Measurements from ENCODE around the gene CIAO3.
"Not testable (repeated sequence)": the region's sequence is repeated elsewhere in the genome, so short reads cannot be mapped to it uniquely, and the experiment has no call there.

Gene CIAO3

DNA sequence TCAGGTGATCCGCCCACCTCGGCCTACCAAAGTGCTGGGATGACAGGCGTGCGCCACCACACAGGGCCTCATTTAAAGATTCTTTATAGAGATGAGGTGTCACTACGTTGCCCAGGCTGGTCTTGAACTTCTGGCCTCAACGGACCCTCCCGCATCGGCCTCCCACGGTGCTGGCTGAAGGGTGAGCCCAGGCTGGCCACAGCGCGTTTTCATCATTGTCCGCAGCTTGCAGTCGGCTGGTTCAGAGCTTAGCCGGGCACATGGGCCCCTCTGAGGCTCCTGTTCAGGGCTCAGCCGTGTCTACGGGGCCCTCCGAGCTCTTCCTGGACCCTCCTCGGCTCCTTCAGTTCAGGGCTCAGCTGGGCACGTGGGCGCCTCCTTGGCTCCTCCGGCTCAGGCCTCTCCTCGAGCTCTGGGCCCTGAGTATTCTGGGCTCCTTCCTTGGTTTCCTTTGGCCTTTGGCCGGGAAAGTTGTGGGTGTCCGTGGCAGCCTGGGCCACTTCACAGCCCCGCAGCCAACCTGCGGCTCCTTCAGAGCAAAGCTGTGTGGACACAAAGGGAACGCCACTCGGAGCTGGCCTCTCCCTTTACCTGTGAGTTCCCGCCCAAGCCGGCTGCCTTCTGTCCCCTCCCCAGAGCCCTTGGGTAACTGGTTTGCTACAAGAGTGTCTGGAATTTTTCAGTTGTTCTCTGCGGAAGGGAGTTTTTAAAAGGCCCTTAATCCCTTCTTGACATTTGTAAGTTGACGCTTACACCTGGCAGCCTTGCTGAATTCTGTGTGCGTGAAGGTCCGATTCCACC is 18.5 kb upstream of the CIAO3 start:
- peak; percentile 63 for DNase-seq

DNA sequence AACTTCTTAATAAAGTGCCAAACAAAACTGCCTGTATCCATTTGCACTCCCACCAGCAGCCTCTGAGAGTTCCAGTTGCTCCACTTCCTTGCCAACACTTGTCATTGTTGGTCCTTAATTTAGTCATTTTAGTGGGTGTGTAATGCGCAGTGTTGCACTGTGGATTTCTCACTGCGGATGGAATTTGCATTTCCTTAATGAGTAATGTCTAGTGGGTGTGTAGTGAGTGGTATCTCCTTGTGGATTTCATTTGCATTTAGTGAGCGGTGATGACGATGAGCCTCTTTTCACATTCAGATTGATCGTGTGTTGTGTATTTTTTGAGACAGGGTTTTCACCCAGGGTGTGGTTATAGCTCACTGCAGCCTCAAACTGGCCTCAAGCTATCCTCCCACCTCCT is 15.6 kb upstream of the CIAO3 start:
- DNase-seq: no peak

DNA sequence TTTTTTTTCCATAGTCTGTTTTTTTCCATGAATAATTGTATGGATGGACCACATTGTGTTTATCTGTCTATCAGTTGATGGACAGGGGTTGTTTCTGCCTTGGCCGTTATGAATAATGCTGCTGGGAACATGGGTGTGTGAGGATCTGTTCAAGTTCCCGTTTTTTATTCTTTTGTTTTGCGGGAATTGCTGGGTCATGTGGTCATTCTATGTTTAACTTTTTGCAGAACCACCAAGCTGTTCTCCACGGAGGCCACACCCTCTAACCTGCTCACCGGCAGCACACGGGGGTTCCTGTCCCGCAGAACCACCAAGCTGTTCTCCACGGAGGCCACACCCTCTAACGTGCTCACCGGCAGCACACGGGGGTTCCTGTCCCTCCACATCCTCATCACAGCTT is 13.9 kb upstream of the CIAO3 start:
- DNase-seq: no peak

DNA sequence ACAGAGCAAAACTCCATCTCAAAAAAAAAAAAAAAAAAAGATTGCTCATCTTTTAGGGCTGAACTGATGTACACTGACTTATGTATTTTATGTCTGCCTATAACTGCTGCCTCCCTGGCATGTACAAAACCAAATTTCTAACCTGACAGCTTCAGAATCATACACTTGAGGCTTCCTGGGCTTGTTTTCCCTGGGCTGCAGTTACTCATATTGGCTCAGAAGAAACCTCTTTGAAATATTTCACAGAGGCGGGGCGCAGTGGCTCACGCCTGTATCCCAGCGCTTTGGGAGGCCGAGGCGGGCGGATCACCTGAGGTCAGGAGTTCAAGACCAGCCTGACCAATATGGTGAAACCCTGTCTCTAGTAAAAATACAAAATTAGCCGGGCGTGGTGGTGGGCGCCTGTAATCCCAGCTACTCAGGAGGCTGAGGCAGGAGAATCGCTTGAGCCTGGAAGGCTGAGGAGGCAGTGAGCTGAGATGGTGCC is 13.4 kb upstream of the CIAO3 start:
- DNase-seq: not testable (repeated sequence)

GRCh38 chr16:752007-752312 is 11.2 kb upstream of the CIAO3 start:
- peak; percentile 49 for DNase-seq

GRCh38 chr16:751152-752006 is 10.6 kb upstream of the CIAO3 start:
- no peak for DNase-seq

GRCh38 chr16:750485-750884 is 9.7 kb upstream of the CIAO3 start:
- DNase-seq: no peak

- no peak for DNase-seq
Measured at GRCh38 chr16:749010-749409, 8.2 kb upstream of the CIAO3 start.

DNA sequence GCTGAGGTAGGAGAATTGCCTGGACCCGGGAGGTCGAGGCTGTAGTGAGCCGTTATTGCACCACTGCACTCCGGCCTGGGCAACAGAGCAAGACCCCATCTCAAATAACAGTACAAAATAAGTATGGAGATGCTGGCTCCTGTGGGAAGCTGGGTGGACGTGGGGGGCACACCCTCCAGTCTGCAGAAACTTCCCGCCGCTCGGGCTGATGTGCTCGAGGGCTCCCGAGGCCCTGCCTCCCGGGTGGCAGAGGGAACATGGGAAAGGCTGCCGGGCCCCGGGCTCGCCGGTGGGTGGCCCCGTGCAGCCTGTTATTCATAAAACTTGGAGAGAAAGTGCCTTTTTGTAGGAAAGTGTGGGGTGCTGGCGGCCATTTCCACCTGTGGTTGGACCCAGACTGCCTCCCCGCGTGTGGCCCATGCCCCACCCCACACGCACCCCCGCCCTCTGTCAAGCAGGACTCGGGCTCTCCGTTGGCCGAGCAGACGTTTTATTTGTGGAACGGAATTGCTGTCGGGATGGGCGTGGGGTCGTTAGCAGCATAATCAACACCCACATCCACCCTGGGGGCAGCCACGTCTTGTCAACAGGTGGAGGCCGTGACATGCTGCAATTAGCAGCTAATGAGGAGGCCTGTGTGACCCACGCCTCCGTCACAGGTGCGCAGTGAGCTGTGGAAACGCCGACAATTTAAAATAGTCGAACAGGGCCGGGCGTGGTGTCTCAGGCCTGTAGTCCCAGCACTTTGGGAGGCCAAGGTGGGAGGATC is 7.4 kb upstream of the CIAO3 start:
- DNase-seq: no peak

- no peak for DNase-seq
Measured at GRCh38 chr16:746637-747036, 5.8 kb upstream of the CIAO3 start.

- DNase-seq: peak; percentile 69
Measured at GRCh38 chr16:745739-746138, 4.9 kb upstream of the CIAO3 start.

GRCh38 chr16:743794-744500 is 3.1 kb upstream of the CIAO3 start:
- DNase-seq: peak; percentile 20

DNA sequence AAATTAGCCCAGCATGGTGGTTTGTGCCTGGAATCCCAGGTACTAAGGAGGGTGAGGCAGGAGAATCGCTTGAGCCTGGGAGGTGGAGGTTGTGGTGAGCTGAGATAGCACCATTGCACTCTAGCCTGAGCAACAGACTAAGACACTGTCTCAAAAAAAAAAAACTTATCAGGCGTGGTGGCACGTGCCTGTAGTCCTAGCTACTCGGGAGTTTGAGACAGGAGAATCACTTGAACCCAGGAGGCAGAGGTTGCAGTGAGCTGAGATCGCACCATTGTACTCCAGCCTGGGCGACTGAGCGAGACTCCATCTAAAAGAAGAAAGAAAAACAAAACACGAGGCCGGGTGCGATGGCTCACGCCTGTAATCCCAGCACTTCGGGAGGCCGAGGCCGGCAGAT is 2.1 kb upstream of the CIAO3 start:
- not testable (repeated sequence) for DNase-seq

DNA sequence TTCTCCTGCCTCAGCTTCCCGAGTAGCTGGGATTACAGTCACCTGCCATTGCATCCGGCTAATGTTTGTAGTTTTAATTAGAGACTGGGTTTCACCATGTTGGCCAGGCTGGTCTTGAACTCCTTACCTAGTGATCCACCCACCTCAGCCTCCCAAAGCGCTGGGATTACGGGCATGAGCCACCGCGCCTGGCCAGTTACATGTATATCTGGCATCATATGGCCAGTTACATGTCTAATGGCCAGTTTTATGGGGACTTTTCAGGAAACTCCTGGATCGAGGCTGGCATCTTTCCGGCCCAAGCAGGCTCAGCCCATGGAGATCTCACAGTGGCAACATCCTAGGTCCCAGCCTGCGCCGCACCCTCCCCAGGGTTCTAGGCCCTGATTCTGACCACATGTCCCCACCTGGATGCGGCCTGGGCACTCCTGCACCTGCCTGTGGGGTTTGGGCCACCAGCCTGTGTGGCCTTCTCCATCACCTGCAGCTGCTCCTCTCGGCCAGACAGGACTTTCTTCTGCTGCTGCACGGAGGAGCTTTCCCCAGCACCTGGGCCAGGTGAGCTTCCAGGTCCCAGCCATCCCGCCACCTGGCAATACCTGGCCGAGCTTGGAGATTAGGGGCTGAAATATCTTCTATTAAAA is 1.3 kb upstream of the CIAO3 start:
- DNase-seq: no peak

DNA sequence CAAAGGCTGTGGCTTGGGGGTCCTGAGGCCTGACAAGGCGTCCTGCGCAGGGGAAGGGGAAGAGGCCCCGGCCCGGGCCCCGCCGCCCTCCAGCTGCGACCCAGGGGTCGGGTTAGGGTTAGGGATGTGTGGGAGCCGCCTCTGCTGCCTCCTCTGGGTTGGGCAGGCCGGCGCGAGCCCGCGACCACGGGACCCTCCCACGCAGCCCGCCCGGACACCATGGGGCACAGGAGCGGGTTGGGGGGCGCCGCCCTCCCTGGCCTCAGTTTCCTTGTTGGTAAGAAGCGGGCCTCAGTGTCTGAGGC is 386 bp downstream of the CIAO3 start:
- DNase-seq: peak; percentile 41

GRCh38 chr16:739560-740458 is 988 bp downstream of the CIAO3 start:
- peak; percentile 47 for DNase-seq

DNA sequence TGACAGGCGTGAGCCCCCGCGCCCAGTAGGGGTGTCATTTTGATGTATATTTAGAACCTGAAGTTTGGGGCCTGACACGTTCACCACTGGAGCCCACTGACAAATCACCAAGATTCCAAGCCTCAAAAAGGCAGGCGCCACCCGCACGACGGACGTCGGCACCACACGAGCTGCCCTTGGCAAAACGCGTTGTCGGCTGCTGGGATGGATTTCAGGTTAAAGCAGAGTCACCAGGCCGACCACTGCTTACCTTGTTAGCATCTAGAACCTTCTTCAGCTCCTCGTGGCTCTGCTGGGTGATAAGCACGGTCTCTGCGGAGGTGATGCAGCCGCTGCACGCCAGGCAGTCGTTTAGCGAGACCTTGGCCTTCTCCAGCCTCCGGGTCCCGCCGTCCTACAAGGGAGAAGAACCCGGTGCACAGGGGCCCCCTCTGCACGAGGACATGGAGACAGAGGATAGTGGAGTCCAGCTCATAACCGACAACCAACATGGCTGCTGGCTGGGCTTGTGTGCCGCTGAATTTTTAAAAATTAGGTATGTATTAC is 3.8 kb downstream of the CIAO3 start:
- DNase-seq: no peak

- no peak for DNase-seq
Measured at GRCh38 chr16:735982-736453, 4.8 kb downstream of the CIAO3 start.

DNA sequence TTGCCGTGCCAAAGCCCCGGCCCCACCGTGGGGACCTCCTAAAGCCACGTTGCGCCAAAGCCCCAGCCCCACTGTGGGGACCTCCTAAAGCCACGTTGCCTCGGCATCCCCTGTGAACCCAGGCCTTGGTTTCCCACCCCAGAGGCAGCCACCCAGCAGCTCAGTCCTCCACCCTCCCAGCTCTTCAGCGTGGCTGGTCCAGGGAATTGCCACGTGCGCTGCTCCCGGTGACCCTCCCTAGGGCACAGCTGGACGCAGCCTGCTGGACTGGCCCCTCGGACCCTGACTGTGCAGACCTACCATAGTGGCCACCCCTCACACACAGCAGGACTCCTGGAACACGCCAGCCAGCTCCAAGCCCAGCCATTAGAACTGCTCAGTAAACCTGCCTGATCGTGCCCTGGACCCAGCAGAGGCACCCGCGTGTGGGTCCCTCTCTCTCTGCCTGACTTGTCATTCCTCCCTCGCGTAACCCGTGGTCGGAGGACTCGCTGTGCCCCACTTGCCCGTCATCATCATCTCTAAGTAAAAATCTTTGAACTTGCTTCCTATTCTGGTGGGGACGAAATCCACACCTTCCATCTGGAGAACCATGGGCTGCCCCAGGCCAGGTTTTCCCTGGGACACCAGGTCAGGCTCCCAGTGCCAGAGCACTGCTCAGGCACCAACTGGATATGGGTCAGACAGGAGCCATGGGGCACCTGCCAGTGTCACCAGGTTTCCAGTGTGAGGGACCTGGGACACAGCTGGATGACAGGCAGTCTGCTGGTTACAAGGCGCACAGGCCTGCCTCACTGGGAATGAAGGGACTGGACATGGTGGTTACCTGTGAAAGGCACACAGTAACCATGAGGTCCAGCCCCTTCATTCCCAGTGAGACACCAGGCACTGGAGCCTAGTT is 5.6 kb downstream of the CIAO3 start:
- no peak for DNase-seq
